NT2/D1 (cell line): Measurements from ENCODE around the gene MAGI2.

Experiments used
- DNase-seq: peaks from one replicate; pipeline ENCODE4 v3.0.0-alpha.2; 2011; ENCODE audit warnings: low read depth, low spot score
- H3K27me3 ChIP-seq: 2 replicates; pipeline ENCODE4 v1.6.0; 2011; ENCODE audit warnings: mild to moderate bottlenecking; ENCODE audit not compliant: insufficient read length, insufficient read depth
- H3K36me3 ChIP-seq: 2 replicates; pipeline ENCODE4 v1.6.1; 2011; ENCODE audit warnings: mild to moderate bottlenecking, low read length, mixed read lengths; ENCODE audit not compliant: insufficient read depth, insufficient read length
- H3K4me1 ChIP-seq: 2 replicates; pipeline ENCODE4 v1.5.1; 2011; ENCODE audit not compliant: insufficient read depth, insufficient read length
- H3K4me3 ChIP-seq: 2 replicates; pipeline ENCODE4 v1.5.1; 2011; ENCODE audit warnings: low read depth; ENCODE audit not compliant: insufficient read length
- H3K9ac ChIP-seq: 2 replicates; pipeline ENCODE4 v1.6.0; 2011; ENCODE audit warnings: low read depth; ENCODE audit not compliant: insufficient read length
- H3K9me3 ChIP-seq: 2 replicates; pipeline ENCODE4 v1.5.1; 2011; ENCODE audit warnings: mild to moderate bottlenecking, low read length; ENCODE audit not compliant: insufficient read depth
- SUZ12 ChIP-seq: IDR thresholded peaks from 2 replicates; pipeline ENCODE4 v1.6.1; 2011; ENCODE audit not compliant: insufficient read length, insufficient read depth; ENCODE audit errors: extremely low read depth
- YY1 ChIP-seq: IDR thresholded peaks from 2 replicates; pipeline ENCODE4 v1.6.1; 2011; ENCODE audit not compliant: insufficient read length, insufficient read depth
- ZNF274 ChIP-seq: IDR thresholded peaks from 2 replicates; pipeline ENCODE4 v1.6.1; 2011; ENCODE audit warnings: mild to moderate bottlenecking, low read depth, low read length

Gene MAGI2

DNA sequence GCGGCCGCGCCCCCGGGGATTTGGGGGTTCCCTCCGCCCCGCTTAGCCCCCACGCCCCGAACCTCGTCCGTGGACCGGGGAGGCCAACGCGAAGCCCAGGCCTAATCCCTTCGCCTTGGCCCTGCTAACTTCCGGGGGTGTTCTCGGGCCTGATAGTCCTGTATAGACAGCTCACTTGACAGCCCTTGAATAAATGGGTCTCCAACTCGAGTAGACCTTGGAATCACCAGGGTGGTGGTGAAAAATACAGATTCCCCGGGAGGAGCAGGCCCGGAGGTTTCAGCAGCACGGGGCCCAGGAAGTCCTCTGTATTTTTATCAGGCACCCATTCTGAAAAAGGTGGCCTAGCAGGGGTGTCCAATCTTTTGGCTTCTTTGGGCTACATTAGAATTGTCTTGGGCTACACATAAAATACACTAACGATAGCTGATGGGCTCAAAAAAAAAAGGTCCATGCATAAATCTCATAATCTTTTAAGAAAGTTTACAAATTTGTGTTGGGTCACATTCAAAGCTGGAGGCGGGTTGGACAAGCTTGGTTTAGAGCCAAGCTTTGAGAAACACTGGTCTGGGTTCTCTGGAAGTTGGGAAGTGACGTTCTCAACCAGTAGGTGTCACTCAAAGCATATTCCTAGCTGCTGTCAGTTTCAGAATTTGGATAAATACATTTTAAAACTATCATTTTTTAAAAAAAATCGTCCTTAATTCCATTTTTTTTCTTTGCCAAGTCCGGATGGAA, 1433.2 kb downstream of the MAGI2 start:
- Histone ChIP-seq H3K9me3 (no peaks in the 10 kb centered on the region), H3K4me1 (no peaks in the 10 kb centered on the region), H3K27me3 (peaks cover 7% of the 10 kb centered on the region), H3K36me3 (no peaks in the 10 kb centered on the region), H3K4me3 (peak overlapping the region; percentile 43), H3K9ac (peak overlapping the region; percentile 50)
- DNase-seq: peak; percentile 58
- TF ChIP-seq ZNF274 (no peak), SUZ12 (no peak)

DNA sequence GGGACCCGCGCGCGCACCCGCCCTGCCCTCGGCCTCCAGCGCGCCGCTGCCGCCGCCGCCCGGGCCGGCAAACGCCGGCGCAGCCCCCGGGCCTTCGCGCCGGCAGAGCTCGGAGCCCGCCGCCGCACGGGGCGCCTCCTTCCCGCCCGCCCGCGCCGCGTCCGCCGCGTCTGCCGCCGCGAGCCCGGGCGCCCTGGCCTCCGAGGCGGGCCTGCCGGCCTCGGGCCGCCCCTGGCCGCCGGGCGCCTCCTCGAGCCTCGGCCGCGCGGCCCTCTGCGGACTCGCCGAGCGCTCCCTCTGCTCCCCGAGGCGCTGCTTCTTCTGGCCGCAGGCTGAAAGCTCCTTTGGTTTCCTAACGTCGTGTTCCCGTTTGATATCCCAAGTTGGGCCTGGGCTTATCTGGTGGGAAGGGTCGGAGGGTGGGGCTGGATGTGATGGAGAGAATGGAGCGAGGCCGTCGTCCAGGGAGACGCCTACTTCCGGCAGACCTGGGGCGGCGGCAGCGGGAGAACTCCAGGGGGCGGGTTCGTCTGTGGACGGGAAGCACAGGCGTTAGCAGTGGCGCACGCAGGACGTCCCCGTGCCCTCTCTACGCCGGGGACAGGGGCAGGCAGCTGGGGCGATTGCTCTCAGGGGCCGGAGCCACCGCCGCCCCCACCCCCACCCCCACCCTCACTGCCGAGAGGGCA, 1433.9 kb downstream of the MAGI2 start:
- Histone ChIP-seq H3K9ac (peak overlapping the region; percentile 67), H3K27me3 (peaks cover 7% of the 10 kb centered on the region), H3K4me1 (no peaks in the 10 kb centered on the region), H3K9me3 (no peaks in the 10 kb centered on the region), H3K36me3 (no peaks in the 10 kb centered on the region), H3K4me3 (peak overlapping the region; percentile 49)
- DNase-seq: no peak
- TF ChIP-seq YY1 (no peak), SUZ12 (no peak), ZNF274 (no peak)

GRCh38 chr7:78018641-78019446, 1434.6 kb downstream of the MAGI2 start:
- Histone ChIP-seq H3K9me3 (no peaks in the 10 kb centered on the region), H3K9ac (peak overlapping the region; percentile 51), H3K4me1 (no peaks in the 10 kb centered on the region), H3K36me3 (no peaks in the 10 kb centered on the region), H3K27me3 (peaks cover 7% of the 10 kb centered on the region), H3K4me3 (peak overlapping the region; percentile 49)
- DNase-seq: no peak
- no peak for TF ChIP-seq YY1
- TF ChIP-seq ZNF274: no peak
- TF ChIP-seq SUZ12: no peak

GRCh38 chr7:78017591-78018100, 1435.8 kb downstream of the MAGI2 start:
- Histone ChIP-seq H3K9me3 (no peaks in the 10 kb centered on the region), H3K9ac (no peak overlapping the region), H3K4me3 (no peak overlapping the region), H3K4me1 (no peaks in the 10 kb centered on the region), H3K27me3 (peaks cover 7% of the 10 kb centered on the region), H3K36me3 (no peaks in the 10 kb centered on the region)
- DNase-seq: no peak
- TF ChIP-seq ZNF274 (no peak), SUZ12 (no peak), YY1 (no peak)

GRCh38 chr7:78015574-78016260, 1437.8 kb downstream of the MAGI2 start:
- H3K4me3 ChIP-seq: no peak overlapping the region
- no peak overlapping the region for H3K9ac ChIP-seq
- no peak for DNase-seq
- peaks cover 7% of the 10 kb centered on the region for H3K27me3 ChIP-seq
- no peaks in the 10 kb centered on the region for H3K9me3 ChIP-seq
- TF ChIP-seq SUZ12 (no peak), YY1 (no peak), ZNF274 (no peak)
- H3K4me1 ChIP-seq: no peaks in the 10 kb centered on the region
- H3K36me3 ChIP-seq: no peaks in the 10 kb centered on the region

- H3K4me1 ChIP-seq: no peaks in the 10 kb centered on the region
- TF ChIP-seq SUZ12: no peak
- TF ChIP-seq YY1: no peak
- no peak for TF ChIP-seq ZNF274
- no peaks in the 10 kb centered on the region for H3K36me3 ChIP-seq
- no peaks in the 10 kb centered on the region for H3K9me3 ChIP-seq
- H3K4me3 ChIP-seq: no peak overlapping the region
- H3K27me3 ChIP-seq: peaks cover 7% of the 10 kb centered on the region
- H3K9ac ChIP-seq: no peak overlapping the region
- DNase-seq: no peak
These were observed 1439.1 kb downstream of the MAGI2 start for GRCh38 chr7:78014401-78014800.
